Uterus (tissue), 4 donors: Measurements from ENCODE around the gene KCNIP3. TPM values are rescaled to one million over a fixed set of nuclear protein-coding genes. Genes with fewer than 3 reads are reported as not detected.

Experiments
- DNase-seq, 2 donors: peaks; one replicate each; pipeline ENCODE4 v3.0.0-alpha.2; 2019 to 2020
- H3K27ac ChIP-seq, 2 donors: fragments of 200-600 bp; sonication (generic); 1 replicate in 1 of 2; 2 replicates in 1 of 2; pipeline ENCODE4 v1.5.1; 2016 to 2018
- H3K27me3 ChIP-seq, 2 donors: fragments of 200-600 bp; sonication (generic); one replicate each; pipeline ENCODE4 v1.5.1; 2018 to 2019; ENCODE audit warnings: control low read depth in 1 of 2
- H3K36me3 ChIP-seq, 2 donors: fragments of 200-600 bp; sonication (generic); one replicate each; pipeline ENCODE4 v1.5.1; 2019; ENCODE audit warnings: control low read depth in 1 of 2
- H3K4me1 ChIP-seq, 2 donors: fragments of 200-600 bp; sonication (generic); one replicate each; pipeline ENCODE4 v1.5.1; 2018 to 2019; ENCODE audit warnings: control low read depth in 1 of 2
- H3K4me3 ChIP-seq, 2 donors: fragments of 200-600 bp; sonication (generic); 1 replicate in 1 of 2; 2 replicates in 1 of 2; pipeline ENCODE4 v1.5.1; 2018 to 2019; ENCODE audit warnings: mild to moderate bottlenecking in 1 of 2
- H3K9me3 ChIP-seq, 2 donors: fragments of 200-600 bp; sonication (generic); one replicate each; pipeline ENCODE4 v1.5.1; 2019; ENCODE audit warnings: control low read depth in 1 of 2
- CTCF ChIP-seq, 4 experiments: fragments of 200-600 bp in 2 of 4; fragments of 450-650 bp in 2 of 4; sonication (generic) in 2 of 4; IDR thresholded peaks; one replicate each; pipeline ENCODE4 v1.5.1; 2016 to 2019; ENCODE audit warnings: antibody characterized with exemption in 4 of 4, mild to moderate bottlenecking in 2 of 4, moderate library complexity in 1 of 4
- POLR2A ChIP-seq, 2 donors: fragments of 450-650 bp; IDR thresholded peaks; one replicate each; pipeline ENCODE4 v1.6.1; 2016; ENCODE audit warnings: antibody characterized with exemption in 2 of 2, mild to moderate bottlenecking in 1 of 2, moderate library complexity in 1 of 2
- intact Hi-C: fragments of 100-400 bp; cut with DNase I; formaldehyde crosslinking; loops from one replicate; pipeline ENCODE4 v1.15.1; 2023; ENCODE audit warnings: low total_unique reads
- total RNA-seq, 4 donors: library from RNA; depleted of rRNA in 3 of 4; stranded (reverse); fragments of >200 nt in 3 of 4; gene quantifications; one replicate each; pipeline versions ENCODE4 v1.1.0 to v1.2.4, GENCODE V29; 2014 to 2023
- donor health status: DM: yes; HTN: yes; CAD: no.

The KCNIP3 gene
- total RNA-seq, 4 donors from 2014 or later, result 1.5 to 18.3 (median 10.8) TPM

GRCh38 chr2:95296011-95296410 lies 1.1 kb upstream of the KCNIP3 start:
- Histone ChIP-seq H3K27ac (no peak overlapping the region), H3K27me3 (no peaks in the 10 kb centered on the region), H3K9me3 (peaks cover 0 to 6% of the 10 kb centered on the region in 2 donors), H3K4me3 (no peak overlapping the region), H3K4me1 (no peaks in the 10 kb centered on the region), H3K36me3 (no peaks in the 10 kb centered on the region)
- intact Hi-C loops, result no loop called here
- no peak for DNase-seq
- no peak for TF ChIP-seq POLR2A (IDR thresholded peaks at IDR 0.05)
- TF ChIP-seq CTCF (IDR thresholded peaks at IDR 0.05), result no peak

GRCh38 chr2:95297639-95298395 lies 670 bp downstream of the KCNIP3 start:
- no peak for TF ChIP-seq CTCF (IDR thresholded peaks at IDR 0.05)
- TF ChIP-seq POLR2A (IDR thresholded peaks at IDR 0.05), result no peak
- no peak for DNase-seq
- Histone ChIP-seq H3K36me3 (no peaks in the 10 kb centered on the region), H3K27me3 (no peaks in the 10 kb centered on the region), H3K4me3 (no peak overlapping the region), H3K4me1 (no peaks in the 10 kb centered on the region), H3K9me3 (no peaks in the 10 kb centered on the region), H3K27ac (no peak overlapping the region)
- intact Hi-C loops, result no loop called here

GRCh38 chr2:95298486-95299111 lies 1.5 kb downstream of the KCNIP3 start:
- no peaks in the 10 kb centered on the region for H3K4me1 ChIP-seq
- no peaks in the 10 kb centered on the region for H3K36me3 ChIP-seq
- H3K4me3 ChIP-seq, result no peak overlapping the region
- TF ChIP-seq CTCF (IDR thresholded peaks at IDR 0.05) (no peak), POLR2A (IDR thresholded peaks at IDR 0.05) (no peak)
- H3K9me3 ChIP-seq, result no peaks in the 10 kb centered on the region
- intact Hi-C loops, result no loop called here
- DNase-seq, result no peak
- H3K27me3 ChIP-seq, result no peaks in the 10 kb centered on the region
- H3K27ac ChIP-seq, result no peak overlapping the region

GRCh38 chr2:95299961-95300360 lies 2.8 kb downstream of the KCNIP3 start:
- intact Hi-C loops, result no loop called here
- TF ChIP-seq POLR2A (IDR thresholded peaks at IDR 0.05) (no peak), CTCF (IDR thresholded peaks at IDR 0.05) (no peak)
- no peaks in the 10 kb centered on the region for H3K4me1 ChIP-seq
- DNase-seq, result no peak
- H3K9me3 ChIP-seq, result no peaks in the 10 kb centered on the region
- no peaks in the 10 kb centered on the region for H3K36me3 ChIP-seq
- no peak overlapping the region for H3K4me3 ChIP-seq
- no peak overlapping the region for H3K27ac ChIP-seq
- H3K27me3 ChIP-seq, result no peaks in the 10 kb centered on the region

GRCh38 chr2:95300450-95300849 lies 3.3 kb downstream of the KCNIP3 start:
- TF ChIP-seq POLR2A (IDR thresholded peaks at IDR 0.05) (no peak), CTCF (IDR thresholded peaks at IDR 0.05) (no peak)
- DNase-seq, result no peak
- intact Hi-C loops, result no loop called here
- Histone ChIP-seq H3K4me3 (no peak overlapping the region), H3K36me3 (no peaks in the 10 kb centered on the region), H3K9me3 (no peaks in the 10 kb centered on the region), H3K4me1 (no peaks in the 10 kb centered on the region), H3K27ac (no peak overlapping the region), H3K27me3 (no peaks in the 10 kb centered on the region)
